Cardiac muscle cell (in vitro differentiated cells and primary cell): ENCODE results near the gene PGBD2. TPM values are rescaled to one million over a fixed set of nuclear protein-coding genes. Genes with fewer than 3 reads are reported as not detected.

Experiments used
- DNase-seq, 2 donors: peaks; one replicate each; pipeline versions ENCODE4 v3.0.0 to v3.0.0-alpha.2; 2010 to 2017; ENCODE audit warnings: low read depth in 1 of 2, low spot score in 1 of 2
- H3K27ac ChIP-seq: fragments of 200-600 bp; sonication (generic); 2 replicates; pipeline ENCODE4 v1.5.1; 2016
- H3K27me3 ChIP-seq: fragments of 200-600 bp; sonication (generic); 2 replicates; pipeline ENCODE4 v1.6.0; 2016; ENCODE audit warnings: control low read depth
- H3K36me3 ChIP-seq: fragments of 200-600 bp; sonication (generic); 2 replicates; pipeline ENCODE4 v1.5.1; 2016; ENCODE audit warnings: control low read depth
- H3K4me1 ChIP-seq: fragments of 200-600 bp; sonication (generic); 2 replicates; pipeline ENCODE4 v1.8.1; 2017; ENCODE audit warnings: low read depth, mild to moderate bottlenecking, mixed run types
- H3K4me3 ChIP-seq: fragments of 200-600 bp; sonication (generic); 2 replicates; pipeline ENCODE4 v1.5.1; 2016; ENCODE audit warnings: mild to moderate bottlenecking
- H3K9me3 ChIP-seq: fragments of 200-600 bp; sonication (generic); 2 replicates; pipeline ENCODE4 v1.5.1; 2017; ENCODE audit warnings: low read depth, mild to moderate bottlenecking, control low read depth
- CTCF ChIP-seq: IDR thresholded peaks from 2 replicates; pipeline ENCODE4 v1.5.1; 2012; ENCODE audit warnings: low read depth, mild to moderate bottlenecking, low read length
- polyA plus RNA-seq: library from polyadenylated mRNA; unstranded; fragments of >200 nt; fragmentation: Nextera tagmentation; extraction: Ambion mirVana; gene quantifications from 2 replicates; pipeline ENCODE4 v1.2.1, GENCODE V29; 2016
- total RNA-seq: library from RNA; depleted of rRNA; stranded (reverse); fragments of >200 nt; gene quantifications from 2 replicates; pipeline ENCODE4 v1.2.3, GENCODE V29; 2016

Gene PGBD2
- total and polyA plus RNA-seq, 2 experiments from 2014 or later = 4.0 to 5.8 TPM

GRCh38 chr1:248904437-248905216 is 1.4 kb upstream of the PGBD2 start:
- no peak for DNase-seq
- Histone ChIP-seq H3K4me1 (peaks cover 12% of the 10 kb centered on the region), H3K9me3 (no peaks in the 10 kb centered on the region), H3K36me3 (no peaks in the 10 kb centered on the region), H3K4me3 (no peak overlapping the region), H3K27ac (no peak overlapping the region), H3K27me3 (no peaks in the 10 kb centered on the region)
- no peak for TF ChIP-seq CTCF

GRCh38 chr1:248905662-248906008 is 400 bp upstream of the PGBD2 start:
- no peak for DNase-seq
- no peaks in the 10 kb centered on the region for H3K9me3 ChIP-seq
- peaks cover 12% of the 10 kb centered on the region for H3K4me1 ChIP-seq
- peak overlapping the region; percentile 46 for H3K4me3 ChIP-seq
- H3K36me3 ChIP-seq = no peaks in the 10 kb centered on the region
- H3K27ac ChIP-seq = peak overlapping the region; percentile 100
- TF ChIP-seq CTCF = no peak
- no peaks in the 10 kb centered on the region for H3K27me3 ChIP-seq

- no peaks in the 10 kb centered on the region for H3K36me3 ChIP-seq
- no peaks in the 10 kb centered on the region for H3K9me3 ChIP-seq
- TF ChIP-seq CTCF = no peak
- DNase-seq = peak in 1 of 2 donors; percentile 31
- peak overlapping the region; percentile 100 for H3K27ac ChIP-seq
- H3K4me3 ChIP-seq = peak overlapping the region; percentile 55
- peaks cover 12% of the 10 kb centered on the region for H3K4me1 ChIP-seq
- H3K27me3 ChIP-seq = no peaks in the 10 kb centered on the region
Measured at GRCh38 chr1:248906753-248907661, 972 bp downstream of the PGBD2 start.

DNA sequence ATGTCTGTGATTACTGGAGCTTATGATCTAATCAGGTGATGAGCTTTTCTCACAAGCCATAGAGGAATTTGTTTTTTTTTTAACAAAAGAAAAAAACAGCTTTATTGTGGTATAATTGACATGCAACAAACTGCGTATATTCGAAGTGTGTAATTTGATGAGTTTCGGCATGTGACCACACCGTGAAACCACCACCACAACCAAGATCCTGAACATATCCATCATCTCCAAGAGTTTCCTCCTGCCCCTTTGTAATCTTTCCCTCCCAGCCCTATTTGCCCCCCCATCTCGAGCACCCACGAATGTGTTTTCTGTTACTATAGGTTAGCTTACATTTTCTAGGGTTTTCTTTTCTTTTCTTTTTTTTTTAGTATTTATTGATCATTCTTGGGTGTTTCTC is 4.7 kb downstream of the PGBD2 start:
- Histone ChIP-seq H3K27me3 (no peaks in the 10 kb centered on the region), H3K9me3 (no peaks in the 10 kb centered on the region), H3K4me3 (no peak overlapping the region), H3K27ac (no peak overlapping the region), H3K36me3 (no peaks in the 10 kb centered on the region), H3K4me1 (peaks cover 26% of the 10 kb centered on the region)
- DNase-seq = no peak
- no peak for TF ChIP-seq CTCF

DNA sequence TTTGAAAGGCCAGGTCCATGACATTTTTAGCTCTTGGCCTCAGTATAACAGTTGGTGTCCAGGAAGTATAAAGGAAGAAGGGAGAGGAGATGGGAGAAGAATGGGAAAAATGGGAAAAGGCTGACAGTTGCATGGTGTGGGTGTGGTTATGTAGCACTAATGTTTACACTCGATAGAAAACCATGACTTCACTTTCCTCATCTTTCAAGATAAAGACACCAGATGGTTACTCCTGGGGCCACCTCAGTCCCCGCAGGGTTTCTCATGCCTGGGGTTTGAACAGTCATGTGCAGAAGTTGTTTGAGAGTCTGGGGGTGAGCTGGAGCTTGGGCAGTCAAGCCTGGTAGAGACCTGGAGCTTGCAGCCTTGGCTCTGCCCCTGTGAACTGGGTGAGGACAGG is 7.9 kb downstream of the PGBD2 start:
- Histone ChIP-seq H3K9me3 (no peaks in the 10 kb centered on the region), H3K27me3 (no peaks in the 10 kb centered on the region), H3K4me1 (peaks cover 14% of the 10 kb centered on the region), H3K4me3 (no peak overlapping the region), H3K36me3 (peaks cover 13% of the 10 kb centered on the region), H3K27ac (peak overlapping the region; percentile 41)
- TF ChIP-seq CTCF = no peak
- no peak for DNase-seq
